Activated CD4-positive, alpha-beta T cell treated with anti-CD3 and anti-CD28 coated beads, Interleukin-2, Interleukin-4, amounts not matched to agents 100 ng/mL and 50 ng/mL, durations not matched to agents 16 hours and 8 hours (primary cell): ENCODE measurements around the gene ARHGAP9.
"Not testable (repeated sequence)": the region's sequence is repeated elsewhere in the genome, so short reads cannot be mapped to it uniquely, and the experiment has no call there.

Source experiments
- DNase-seq: peaks from one replicate; pipeline ENCODE4 v3.0.0-alpha.2; 2020; ENCODE audit warnings: low spot score

Gene ARHGAP9

DNA sequence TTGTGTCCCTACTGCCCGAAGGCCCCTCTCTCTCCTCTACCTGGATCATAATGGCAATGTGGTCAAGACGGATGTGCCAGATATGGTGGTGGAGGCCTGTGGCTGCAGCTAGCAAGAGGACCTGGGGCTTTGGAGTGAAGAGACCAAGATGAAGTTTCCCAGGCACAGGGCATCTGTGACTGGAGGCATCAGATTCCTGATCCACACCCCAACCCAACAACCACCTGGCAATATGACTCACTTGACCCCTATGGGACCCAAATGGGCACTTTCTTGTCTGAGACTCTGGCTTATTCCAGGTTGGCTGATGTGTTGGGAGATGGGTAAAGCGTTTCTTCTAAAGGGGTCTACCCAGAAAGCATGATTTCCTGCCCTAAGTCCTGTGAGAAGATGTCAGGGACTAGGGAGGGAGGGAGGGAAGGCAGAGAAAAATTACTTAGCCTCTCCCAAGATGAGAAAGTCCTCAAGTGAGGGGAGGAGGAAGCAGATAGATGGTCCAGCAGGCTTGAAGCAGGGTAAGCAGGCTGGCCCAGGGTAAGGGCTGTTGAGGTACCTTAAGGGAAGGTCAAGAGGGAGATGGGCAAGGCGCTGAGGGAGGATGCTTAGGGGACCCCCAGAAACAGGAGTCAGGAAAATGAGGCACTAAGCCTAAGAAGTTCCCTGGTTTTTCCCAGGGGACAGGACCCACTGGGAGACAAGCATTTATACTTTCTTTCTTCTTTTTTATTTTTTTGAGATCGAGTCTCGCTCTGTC, 22.8 kb downstream of the ARHGAP9 start:
- no peak for DNase-seq

DNA sequence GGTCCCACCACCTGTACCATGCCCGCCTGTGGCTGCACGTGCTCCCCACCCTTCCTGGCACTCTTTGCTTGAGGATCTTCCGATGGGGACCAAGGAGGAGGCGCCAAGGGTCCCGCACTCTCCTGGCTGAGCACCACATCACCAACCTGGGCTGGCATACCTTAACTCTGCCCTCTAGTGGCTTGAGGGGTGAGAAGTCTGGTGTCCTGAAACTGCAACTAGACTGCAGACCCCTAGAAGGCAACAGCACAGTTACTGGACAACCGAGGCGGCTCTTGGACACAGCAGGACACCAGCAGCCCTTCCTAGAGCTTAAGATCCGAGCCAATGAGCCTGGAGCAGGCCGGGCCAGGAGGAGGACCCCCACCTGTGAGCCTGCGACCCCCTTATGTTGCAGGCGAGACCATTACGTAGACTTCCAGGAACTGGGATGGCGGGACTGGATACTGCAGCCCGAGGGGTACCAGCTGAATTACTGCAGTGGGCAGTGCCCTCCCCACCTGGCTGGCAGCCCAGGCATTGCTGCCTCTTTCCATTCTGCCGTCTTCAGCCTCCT, 23.4 kb downstream of the ARHGAP9 start:
- DNase-seq: peak; percentile 71

DNA sequence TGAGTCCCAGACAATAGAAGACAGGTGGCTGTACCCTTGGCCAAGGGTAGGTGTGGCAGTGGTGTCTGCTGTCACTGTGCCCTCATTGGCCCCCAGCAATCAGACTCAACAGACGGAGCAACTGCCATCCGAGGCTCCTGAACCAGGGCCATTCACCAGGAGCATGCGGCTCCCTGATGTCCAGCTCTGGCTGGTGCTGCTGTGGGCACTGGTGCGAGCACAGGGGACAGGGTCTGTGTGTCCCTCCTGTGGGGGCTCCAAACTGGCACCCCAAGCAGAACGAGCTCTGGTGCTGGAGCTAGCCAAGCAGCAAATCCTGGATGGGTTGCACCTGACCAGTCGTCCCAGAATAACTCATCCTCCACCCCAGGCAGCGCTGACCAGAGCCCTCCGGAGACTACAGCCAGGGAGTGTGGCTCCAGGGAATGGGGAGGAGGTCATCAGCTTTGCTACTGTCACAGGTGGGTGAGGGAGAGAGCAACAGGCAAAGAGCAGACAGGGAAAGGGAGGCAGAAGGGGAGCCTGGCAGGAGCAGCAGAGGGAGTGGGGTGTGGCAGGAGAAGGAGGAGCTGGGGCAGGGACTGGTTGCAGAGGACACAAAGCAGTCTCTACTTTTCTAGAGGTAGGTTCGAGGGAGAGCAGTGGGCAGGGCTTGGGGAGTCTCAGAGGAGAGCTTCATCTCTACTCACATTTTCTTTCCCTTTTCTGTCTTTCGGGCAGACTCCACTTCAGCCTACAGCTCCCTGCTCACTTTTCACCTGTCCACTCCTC, 24.1 kb downstream of the ARHGAP9 start:
- DNase-seq: no peak

DNA sequence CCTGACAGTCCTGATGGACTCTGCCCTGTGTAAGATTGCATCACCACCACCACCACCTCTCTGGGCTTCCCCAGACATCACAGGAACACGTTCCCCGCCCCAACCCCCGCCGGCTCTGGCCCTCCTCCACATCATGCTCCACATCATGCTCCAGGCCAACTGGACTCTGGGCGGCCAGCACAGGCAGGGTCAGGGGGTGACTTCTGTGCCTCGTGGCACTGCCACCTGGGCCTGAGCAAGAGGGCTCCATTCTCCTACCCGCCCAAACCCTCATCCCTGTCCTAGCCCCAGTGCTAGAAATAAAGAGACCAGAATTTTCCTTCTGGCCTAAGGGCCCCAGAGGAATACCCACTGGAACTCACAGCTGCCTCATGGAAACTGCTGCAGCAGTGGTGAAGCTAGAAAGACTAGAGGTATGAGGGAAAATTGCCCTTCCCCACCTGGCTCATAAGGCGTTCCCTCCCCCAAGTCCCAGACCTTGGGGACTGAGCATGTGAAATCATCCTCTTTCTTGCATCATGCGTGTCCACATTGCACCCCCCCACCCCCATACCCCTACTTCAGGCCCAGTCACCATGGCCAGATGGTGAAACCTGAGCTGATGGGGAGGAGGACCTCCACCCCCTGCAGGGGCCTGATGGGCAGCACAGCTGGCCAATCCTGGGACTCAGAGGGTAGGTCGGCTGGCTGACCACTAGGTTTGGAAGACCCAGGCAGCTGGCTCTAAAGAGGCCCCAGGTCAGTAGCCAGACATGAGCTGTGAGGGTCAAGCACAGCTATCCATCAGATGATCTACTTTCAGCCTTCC, 24.9 kb downstream of the ARHGAP9 start, which contains the start of gene INHBE:
Gene INHBE (plus strand): TSS at position 742 of the 808 bp plus-strand sequence. CDS start 230 bp downstream, outside the sequence.
- no peak for DNase-seq

DNA sequence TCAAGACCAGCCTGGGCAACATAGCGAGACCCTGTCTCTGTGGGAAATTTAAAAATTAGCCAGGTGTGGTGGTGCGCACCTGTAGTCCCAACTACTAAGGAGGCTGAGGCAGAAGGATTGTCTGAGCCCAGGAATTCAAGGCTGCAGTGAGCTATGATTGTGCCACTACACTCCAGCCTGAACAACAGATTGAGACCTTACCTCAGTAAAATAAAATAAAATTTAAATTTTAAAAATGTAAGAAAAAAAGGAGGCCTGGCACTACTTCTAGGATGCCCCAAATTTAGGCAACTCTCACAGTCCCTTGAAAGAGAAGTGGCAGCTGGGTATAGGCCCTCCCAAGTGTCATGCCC, 25.5 kb downstream of the ARHGAP9 start:
- DNase-seq: no peak

DNA sequence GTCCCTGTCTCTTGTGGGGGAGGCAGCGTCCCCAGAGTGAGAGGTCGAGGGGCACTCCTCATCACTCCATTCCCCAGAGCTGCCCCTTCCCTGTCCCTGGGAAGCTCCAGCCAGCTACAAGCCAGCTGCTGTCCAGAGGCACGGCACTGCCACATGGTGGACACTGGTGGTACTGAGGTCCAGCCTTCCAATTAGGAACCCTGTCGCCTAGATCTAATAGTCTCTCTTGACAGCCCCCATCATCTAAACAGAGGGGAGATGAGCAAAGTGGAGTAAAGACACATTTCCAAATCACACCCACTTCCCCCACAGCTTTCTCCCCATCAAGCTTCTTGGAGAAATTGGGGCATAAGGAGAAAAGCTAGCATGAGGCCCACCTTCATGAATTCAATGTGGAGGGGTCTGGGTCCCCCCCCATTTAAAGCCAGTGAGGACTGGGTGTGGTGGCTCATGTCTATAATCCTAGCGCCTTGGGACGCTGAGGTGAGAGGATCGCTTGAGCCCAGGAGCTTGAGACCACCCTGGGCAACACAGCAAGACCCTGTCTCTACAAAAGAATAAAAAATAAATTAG, 26.6 kb downstream of the ARHGAP9 start:
- DNase-seq: peak; percentile 50

DNA sequence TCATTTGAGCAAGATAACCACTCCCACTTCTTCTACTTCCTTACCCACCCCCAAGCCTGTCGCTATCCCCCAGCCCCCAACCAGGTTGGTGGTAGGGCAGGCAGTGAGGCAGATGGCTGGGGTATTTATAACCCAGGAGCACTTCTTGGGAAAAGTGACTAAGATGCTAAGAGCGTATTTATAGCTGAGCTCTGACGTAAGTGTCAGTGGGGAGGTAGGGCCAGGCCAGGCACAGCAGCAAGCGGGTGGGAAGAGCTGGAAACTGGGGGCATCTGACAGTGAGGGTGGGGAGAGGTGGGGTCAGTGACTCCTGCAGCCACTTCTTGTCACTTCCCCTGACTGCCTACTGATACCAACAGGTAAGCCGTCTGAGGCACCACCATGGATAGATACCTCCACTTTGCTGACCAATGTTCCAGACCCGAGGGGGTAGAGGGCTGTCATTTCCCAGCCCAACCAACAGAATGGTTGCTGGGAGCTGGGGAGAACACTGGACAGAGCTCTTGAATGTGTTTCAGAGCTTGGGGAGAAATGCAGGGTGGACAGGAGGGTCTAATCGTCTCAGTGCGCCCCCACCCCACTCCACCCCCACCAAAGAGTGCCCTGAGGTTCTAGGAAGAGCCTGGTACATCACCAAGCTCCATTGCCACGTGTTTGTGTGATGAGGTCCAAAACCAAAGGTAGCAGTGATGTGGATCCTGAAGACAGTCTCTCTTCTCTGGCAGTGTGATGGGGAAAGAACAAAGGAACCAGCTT, 27.3 kb downstream of the ARHGAP9 start:
- no peak for DNase-seq

DNA sequence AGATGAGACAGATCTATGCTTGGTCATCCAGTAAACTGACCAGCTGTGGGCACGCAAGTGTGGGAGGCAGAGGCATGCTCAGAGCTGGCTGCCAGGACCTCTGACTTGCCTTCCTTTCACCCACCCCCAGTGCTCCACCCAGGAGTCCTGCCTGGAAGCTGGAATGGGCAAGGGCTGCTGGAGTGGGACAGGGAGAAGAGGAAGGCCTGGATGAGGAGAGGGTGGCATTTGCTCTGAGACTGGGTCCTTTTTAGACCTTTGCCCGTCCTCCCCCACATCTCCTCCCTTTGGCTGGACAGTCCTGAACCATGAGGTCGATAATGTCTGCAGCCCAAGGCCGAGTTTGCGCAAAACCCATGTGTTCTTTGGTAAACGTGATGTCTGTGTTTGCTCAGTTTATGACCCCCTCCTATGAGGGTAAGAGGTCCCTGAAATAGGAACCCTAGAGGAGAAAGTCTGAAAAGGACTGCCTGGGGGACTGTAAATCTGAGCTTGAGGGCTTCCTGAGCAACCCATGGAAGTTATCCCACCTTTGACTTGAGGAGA, 28.4 kb downstream of the ARHGAP9 start:
- no peak for DNase-seq

DNA sequence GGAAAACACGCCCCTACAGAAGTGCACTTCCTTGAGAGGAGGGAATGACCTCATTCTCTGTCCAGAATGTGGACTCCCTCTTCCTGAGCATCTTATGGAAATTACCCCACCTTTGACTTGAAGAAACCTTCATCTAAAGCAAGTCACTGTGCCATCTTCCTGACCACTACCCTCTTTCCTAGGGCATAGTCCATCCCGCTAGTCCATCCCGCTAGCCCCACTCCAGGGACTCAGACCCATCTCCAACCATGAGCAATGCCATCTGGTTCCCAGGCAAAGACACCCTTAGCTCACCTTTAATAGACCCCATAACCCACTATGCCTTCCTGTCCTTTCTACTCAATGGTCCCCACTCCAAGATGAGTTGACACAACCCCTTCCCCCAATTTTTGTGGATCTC, 29.6 kb downstream of the ARHGAP9 start:
- no peak for DNase-seq

DNA sequence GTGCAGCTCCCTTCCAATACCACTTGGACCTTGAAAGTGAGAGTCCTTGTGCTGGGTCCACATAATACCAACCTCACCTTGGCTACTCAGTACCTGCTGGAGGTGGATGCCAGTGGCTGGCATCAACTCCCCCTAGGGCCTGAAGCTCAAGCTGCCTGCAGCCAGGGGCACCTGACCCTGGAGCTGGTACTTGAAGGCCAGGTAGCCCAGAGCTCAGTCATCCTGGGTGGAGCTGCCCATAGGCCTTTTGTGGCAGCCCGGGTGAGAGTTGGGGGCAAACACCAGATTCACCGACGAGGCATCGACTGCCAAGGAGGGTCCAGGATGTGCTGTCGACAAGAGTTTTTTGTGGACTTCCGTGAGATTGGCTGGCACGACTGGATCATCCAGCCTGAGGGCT, 30.3 kb downstream of the ARHGAP9 start:
- no peak for DNase-seq

DNA sequence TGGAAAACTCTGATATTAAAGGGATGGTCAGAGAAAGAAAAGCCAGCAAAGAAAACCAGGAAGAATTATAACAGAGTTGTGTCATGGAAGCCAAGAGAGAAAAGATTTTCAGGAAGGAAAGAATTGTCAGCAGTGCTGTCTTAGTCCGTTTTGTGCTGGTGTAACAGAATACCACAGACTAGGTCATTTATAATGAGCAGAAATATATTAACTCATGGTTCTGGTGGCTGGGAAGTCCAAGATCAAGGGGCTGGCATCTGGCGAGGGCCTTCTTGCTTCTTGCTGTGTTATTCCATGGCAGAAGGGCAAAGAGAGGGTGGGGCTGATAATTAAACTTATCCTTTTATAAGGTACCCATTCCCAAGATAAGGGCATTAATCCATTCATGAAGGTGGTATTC, 31.0 kb downstream of the ARHGAP9 start:
- DNase-seq: no peak

DNA sequence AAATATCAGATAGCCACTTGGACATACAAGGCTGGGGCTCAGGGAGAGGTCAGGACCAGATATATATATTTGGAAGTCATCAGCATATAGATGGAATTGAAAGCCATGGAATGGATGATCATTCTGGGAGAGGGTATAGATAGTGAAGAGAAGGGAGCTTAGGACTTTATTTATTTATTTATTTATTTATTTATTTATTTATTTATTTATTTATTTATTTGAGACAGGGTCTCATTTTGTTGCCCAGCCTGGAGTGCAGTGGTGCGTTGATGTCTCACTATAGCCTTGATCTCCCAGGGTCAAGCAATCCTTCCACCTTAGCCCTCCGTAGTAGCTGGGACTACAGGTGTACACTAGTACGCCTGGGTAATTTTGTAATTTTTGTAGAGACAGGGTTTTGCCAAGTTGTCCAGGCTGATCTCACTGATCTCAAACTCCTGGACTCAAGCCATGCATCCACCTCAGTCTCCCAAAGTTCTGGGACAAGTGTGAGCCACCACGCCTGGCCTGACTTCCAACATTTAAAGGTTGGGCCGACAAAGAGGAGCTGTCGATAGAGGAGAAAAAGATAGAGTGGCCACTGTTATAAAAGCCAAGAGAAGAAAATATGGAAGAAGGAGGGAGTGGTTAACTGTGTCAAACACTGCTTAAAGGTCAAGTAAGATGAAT, 33.2 kb downstream of the ARHGAP9 start:
- no peak for DNase-seq

DNA sequence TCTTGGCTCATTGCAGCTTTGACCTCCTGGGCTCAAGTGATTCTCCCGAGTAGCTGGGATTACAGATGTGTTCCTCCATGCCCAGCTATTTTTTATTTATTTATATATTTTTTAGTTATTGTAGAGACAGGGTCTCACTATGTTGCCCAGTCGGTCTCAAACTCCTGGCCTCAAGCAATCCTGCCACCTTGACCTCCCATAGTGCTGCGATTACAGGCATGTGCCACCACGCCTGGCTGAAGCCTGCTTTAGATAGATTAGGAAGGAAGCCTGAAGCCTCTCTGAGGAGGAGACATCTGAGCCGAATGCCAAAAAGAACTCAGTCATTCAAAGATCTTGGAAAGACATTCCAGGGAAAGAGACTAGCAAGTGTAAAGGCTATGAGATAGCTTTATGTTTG, 34.9 kb downstream of the ARHGAP9 start:
- no peak for DNase-seq

DNA sequence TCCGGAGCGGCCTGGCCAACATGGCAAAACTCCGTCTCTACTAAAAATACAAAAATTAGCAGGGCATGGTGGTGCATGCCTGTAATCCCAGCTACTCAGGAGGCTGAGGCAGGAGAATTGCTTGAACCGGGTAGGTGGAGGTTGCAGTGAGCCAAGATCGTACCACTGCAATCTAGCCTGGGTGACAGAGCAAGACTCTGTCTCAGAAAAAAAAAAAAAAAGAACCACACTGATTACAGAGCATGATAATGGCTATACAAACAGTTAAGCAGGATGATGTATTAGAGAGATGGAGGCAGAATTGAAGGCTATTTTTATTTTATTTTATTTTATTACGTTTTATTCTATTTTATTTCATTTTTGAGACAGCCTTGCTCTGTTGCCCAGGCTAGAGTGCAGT, 35.3 kb downstream of the ARHGAP9 start:
- not testable (repeated sequence) for DNase-seq

DNA sequence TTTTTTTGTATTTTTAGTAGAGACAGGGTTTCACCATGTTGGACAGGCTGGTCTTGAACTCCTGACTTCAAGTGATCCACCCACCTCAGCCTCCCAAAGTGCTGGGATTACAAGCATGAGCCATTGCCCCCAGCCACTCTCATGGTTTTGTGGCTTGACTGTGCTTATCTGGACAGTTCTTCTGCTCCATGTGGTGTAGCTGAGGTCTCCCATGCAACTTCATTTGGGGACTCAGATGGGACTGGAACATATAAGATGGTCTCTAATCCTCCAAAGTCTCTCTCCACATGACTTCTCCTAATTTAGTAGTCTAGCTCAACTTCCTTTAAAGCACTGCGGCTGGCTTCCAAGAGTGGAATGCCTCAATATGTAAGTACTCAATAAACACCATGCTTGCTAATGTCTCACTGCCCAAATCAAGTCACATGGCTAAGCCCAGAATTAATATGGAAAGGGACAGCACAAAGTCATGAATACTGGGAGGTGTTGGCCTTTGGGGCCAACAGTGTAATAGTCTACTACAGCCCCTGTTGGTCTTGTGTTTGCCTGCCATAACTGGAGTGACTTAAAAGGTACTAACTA, 37.7 kb downstream of the ARHGAP9 start:
- DNase-seq: no peak

DNA sequence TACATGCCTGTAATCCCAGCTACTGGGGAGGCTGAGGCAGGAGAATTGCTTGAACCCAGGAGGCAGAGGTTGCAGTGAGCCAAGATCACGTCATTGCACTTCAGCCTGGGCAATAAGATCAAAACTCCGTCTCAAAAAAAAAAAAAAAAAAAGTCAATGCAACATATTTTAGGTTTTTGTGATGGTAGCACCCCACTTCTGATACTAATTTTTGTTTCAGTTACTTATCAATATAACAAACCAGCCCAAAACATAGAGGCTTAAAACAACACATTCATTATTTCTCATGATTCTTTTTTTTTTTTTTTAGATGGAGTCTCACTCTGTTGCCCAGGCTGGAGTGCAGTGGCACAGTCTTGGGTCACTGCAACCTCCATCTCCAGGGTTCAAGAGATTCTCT, 38.3 kb downstream of the ARHGAP9 start:
- DNase-seq: not testable (repeated sequence)

DNA sequence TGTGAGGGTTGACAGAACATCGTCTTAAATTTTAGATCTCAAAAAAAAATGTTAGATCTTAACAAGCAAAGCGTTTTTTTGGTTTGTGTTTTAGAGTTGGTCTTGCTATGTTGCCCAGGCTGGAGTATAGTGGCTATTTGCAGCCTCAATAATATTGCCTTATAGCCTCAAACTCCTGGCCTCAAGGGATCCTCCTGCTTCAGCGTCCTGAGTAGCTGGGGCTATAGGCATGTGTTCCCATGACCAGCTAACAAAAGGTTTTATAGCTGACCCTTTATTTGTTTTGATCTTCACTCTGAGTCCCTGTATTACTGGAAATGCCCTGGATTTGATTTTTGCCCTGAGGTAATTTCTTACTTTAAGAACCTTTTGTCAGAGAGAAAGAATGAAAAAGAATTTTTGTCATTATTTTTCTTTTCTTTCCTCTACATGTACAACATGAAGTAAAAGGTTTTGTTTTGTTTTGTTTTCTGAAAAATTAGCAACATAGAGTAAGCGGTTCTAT, 39.9 kb downstream of the ARHGAP9 start:
- no peak for DNase-seq

DNA sequence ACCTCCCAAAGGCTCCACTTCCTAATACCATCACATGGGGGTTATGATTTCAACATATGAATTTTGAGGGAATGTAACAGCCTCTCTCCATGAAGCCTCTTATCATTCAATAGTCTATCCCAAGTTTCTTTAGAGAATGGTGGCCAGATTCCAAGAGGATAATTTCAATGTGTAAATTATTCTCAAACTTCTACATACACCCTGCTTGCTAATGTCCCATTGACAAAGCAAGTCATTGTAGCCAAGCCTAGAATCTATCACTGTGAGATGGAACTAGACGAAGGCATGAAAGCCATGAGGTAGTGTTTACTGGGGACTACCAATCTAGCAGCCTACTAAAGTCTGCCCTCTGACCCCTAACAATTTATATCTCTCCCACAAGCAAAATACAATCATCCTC, 41.3 kb downstream of the ARHGAP9 start:
- DNase-seq: no peak

DNA sequence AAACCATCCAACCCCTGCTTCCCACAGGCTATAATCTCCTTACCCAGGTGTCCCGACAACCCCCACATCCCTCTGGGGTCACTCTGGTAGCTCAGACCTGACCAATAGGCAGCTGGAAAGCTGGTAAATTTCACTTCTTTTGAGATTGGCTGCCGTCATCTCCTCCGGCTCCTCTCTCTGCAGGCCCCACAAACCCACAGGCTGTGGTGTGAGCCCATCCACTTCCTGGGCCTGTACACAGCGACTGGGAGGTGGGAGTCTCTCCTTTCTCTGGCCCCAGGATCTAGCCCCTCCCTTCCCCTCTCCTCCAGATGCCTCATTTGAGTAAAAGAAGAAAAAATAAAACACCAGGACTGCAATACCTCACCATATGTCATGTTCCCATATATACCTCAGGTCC, 44.4 kb downstream of the ARHGAP9 start:
- DNase-seq: no peak
